Naive thymus-derived CD4-positive, alpha-beta T cell (primary cell): Measurements from ENCODE around the gene STRN4. TPM values are rescaled to one million over a fixed set of nuclear protein-coding genes. Genes with fewer than 3 reads are reported as not detected.
A peak's percentile ranks its signal among the peaks of the same experiment; 100 is the strongest.

Experiments
- ATAC-seq: fragments of 150-1000 bp; cut with Tn5 transposase; 2 replicates; pipeline ENCODE4 v1.10.0; 2021; ENCODE audit warnings: mild to moderate bottlenecking, moderate library complexity
- CTCF ChIA-PET: fragments of 350-600 bp; sonication (Branson Sonifier 250); formaldehyde crosslinking; loops from one replicate; lab custom pipeline; 2021; ENCODE audit warnings: antibody characterized with exemption; lab: Charles Lee
- POLR2A ChIA-PET: fragments of 350-600 bp; sonication (Branson Sonifier 250); formaldehyde crosslinking; loops from one replicate; lab custom pipeline; 2021; ENCODE audit warnings: antibody characterized with exemption, inconsistent platforms; lab: Charles Lee
- DNase-seq, 9 donors: peaks; one replicate each; pipeline versions ENCODE4 v3.0.0 to v3.0.0-alpha.2; 2020 to 2022; ENCODE audit warnings: mixed read lengths in 1 of 9
- H3K27ac ChIP-seq: one replicate; pipeline ENCODE4 v1.7.0; 2013; ENCODE audit warnings: mild to moderate bottlenecking, low read depth, low read length, moderate library complexity
- H3K27me3 ChIP-seq, 2 donors: one replicate each; pipeline ENCODE4 v1.7.0; 2013; ENCODE audit warnings: low read length in 2 of 2, mild to moderate bottlenecking in 2 of 2, moderate library complexity in 2 of 2; ENCODE audit not compliant: control insufficient read depth in 2 of 2, insufficient read depth in 2 of 2
- H3K36me3 ChIP-seq, 3 experiments: 1 replicate in 2 of 3; 2 replicates in 1 of 3; pipeline ENCODE4 v1.7.0; 2013; ENCODE audit warnings: low read length in 3 of 3, mild to moderate bottlenecking in 3 of 3, moderate library complexity in 1 of 3; ENCODE audit not compliant: insufficient read depth in 3 of 3, control insufficient read depth in 2 of 3
- H3K4me1 ChIP-seq, 2 donors: one replicate each; pipeline ENCODE4 v1.7.0; 2013; ENCODE audit warnings: low read length in 2 of 2, mild to moderate bottlenecking in 2 of 2, moderate library complexity in 1 of 2; ENCODE audit not compliant: control insufficient read depth in 2 of 2, insufficient read depth in 2 of 2
- H3K4me3 ChIP-seq: 2 replicates; pipeline ENCODE4 v1.7.0; 2013; ENCODE audit warnings: mild to moderate bottlenecking, low read length
- H3K9me3 ChIP-seq, 3 experiments: 1 replicate in 2 of 3; 2 replicates in 1 of 3; pipeline ENCODE4 v1.7.0; 2013; ENCODE audit warnings: low read length in 3 of 3; ENCODE audit not compliant: control insufficient read depth in 2 of 3
- H3K27ac Mint-ChIP-seq, 9 donors: one replicate each; pipeline ENCODE4 v1.8.0; 2020 to 2022; ENCODE audit warnings: mixed read lengths in 9 of 9, mild to moderate bottlenecking in 8 of 9, moderate library complexity in 5 of 9, inconsistent platforms in 2 of 9
- H3K27me3 Mint-ChIP-seq, 5 donors: one replicate each; pipeline ENCODE4 v1.8.0; 2021 to 2022; ENCODE audit warnings: mixed read lengths in 5 of 5, mild to moderate bottlenecking in 1 of 5
- H3K36me3 Mint-ChIP-seq, 5 donors: one replicate each; pipeline ENCODE4 v1.8.0; 2020 to 2022; ENCODE audit warnings: mixed read lengths in 5 of 5, mild to moderate bottlenecking in 3 of 5, inconsistent platforms in 1 of 5
- H3K4me1 Mint-ChIP-seq, 7 donors: one replicate each; pipeline ENCODE4 v1.8.0; 2020 to 2022; ENCODE audit warnings: mixed read lengths in 7 of 7, mild to moderate bottlenecking in 3 of 7, inconsistent platforms in 1 of 7
- H3K4me3 Mint-ChIP-seq, 10 donors: one replicate each; pipeline ENCODE4 v1.8.0; 2020 to 2022; ENCODE audit warnings: mild to moderate bottlenecking in 10 of 10, mixed read lengths in 10 of 10, moderate library complexity in 6 of 10, inconsistent platforms in 2 of 10
- H3K9me3 Mint-ChIP-seq, 11 donors: one replicate each; pipeline ENCODE4 v1.8.0; 2020 to 2022; ENCODE audit warnings: mixed read lengths in 11 of 11, mild to moderate bottlenecking in 4 of 11, inconsistent platforms in 1 of 11, moderate library complexity in 1 of 11
- intact Hi-C, 2 donors: fragments of 100-400 bp; cut with micrococcal nuclease; formaldehyde crosslinking; loops; one replicate each; pipeline ENCODE4 v1.15.1; 2023
- polyA plus RNA-seq, 2 donors: library from polyadenylated mRNA; unstranded; fragments of 300-500 nt; fragmentation: Illumina TruSeq; gene quantifications; one replicate each; pipeline ENCODE4 v1.2.3, GENCODE V29; 2021
- total RNA-seq, 6 experiments: library from RNA in 5 of 6; stranded (reverse) in 5 of 6; gene quantifications; 1 replicate in 5 of 6; 2 replicates in 1 of 6; pipeline ENCODE4 v1.2.3 and lab custom pipeline; 2021 to 2026

Gene STRN4
- total and polyA plus RNA-seq, 7 experiments from 2014 or later: 16.2 to 120 (median 87.1) TPM

- no peaks in the 10 kb centered on the region for H3K27me3 ChIP-seq
Measured at GRCh38 chr19:46788262-46788967, 42.2 kb upstream of the STRN4 start, which contains the start of gene SLC1A5. Gene SLC1A5 (minus strand): TSS chr19:46788594. CDS start chr19:46787965, 629 bp downstream.

GRCh38 chr19:46787331-46788261 lies 41.3 kb upstream of the STRN4 start:
- Mint-ChIP-seq H3K4me3 (peak overlapping the region; percentile 85 to 91 (median 89)), H3K9me3 (no peaks in the 10 kb centered on the region), H3K27ac (peak overlapping the region; percentile 51 to 92 (median 88)), H3K4me1 (peaks cover 19 to 77% (median 62%) of the 10 kb centered on the region in 7 donors), H3K27me3 (peaks cover 0 to 2% (median 0%) of the 10 kb centered on the region in 5 donors), H3K36me3 (peaks cover 0 to 37% (median 0%) of the 10 kb centered on the region in 5 donors)
- Histone ChIP-seq H3K4me1 (peaks cover 30 to 44% of the 10 kb centered on the region in 2 donors), H3K36me3 (peaks cover 0 to 4% (median 0%) of the 10 kb centered on the region in 3 experiments), H3K27ac (peak overlapping the region; percentile 62), H3K9me3 (no peaks in the 10 kb centered on the region), H3K4me3 (peak overlapping the region; percentile 77), H3K27me3 (no peaks in the 10 kb centered on the region)
- CTCF ChIA-PET: interaction anchor here (1.0 to 2.2 kb wide), 3 partner anchors 9 to 53 kb away, joined by 3 to 7 read pairs (median 4); no protein-coding TSS in a partner anchor
- intact Hi-C loops: loop anchor here (1.0 to 10.0 kb wide), 10 partner anchors 34 to 487 kb away; partner anchors contain the start of genes AP2S1 (in 2 of the 2), ZC3H4 (in 2 of the 2), FKRP (in 1 of the 2) and INAFM1 (in 1 of the 2)
- DNase-seq (peak in 8 of 9 donors; percentile 14 to 57 (median 28)), ATAC-seq (no peak)
- POLR2A ChIA-PET: interaction anchor here (1.0 to 3.4 kb wide), 6 partner anchors 30 to 51 kb away, joined by 3 to 14 read pairs (median 3); no protein-coding TSS in a partner anchor

More at GRCh38 chr19:46788262-46788967, 42.2 kb upstream of the STRN4 start, which contains the start of gene SLC1A5:
- Mint-ChIP-seq H3K36me3 (peaks cover 0 to 32% (median 0%) of the 10 kb centered on the region in 5 donors), H3K27ac (peak within 1 kb of the TSS; percentile 25 to 92 (median 86)), H3K4me3 (peak within 1 kb of the TSS; percentile 85 to 91 (median 89)), H3K27me3 (peaks cover 0 to 3% (median 0%) of the 10 kb centered on the region in 5 donors), H3K4me1 (peaks cover 19 to 72% (median 60%) of the 10 kb centered on the region in 7 donors), H3K9me3 (no peaks in the 10 kb centered on the region)
- intact Hi-C loops: loop anchor here (1.0 to 10.0 kb wide), 7 partner anchors 33 to 486 kb away; partner anchors contain the start of genes ZC3H4 (in 2 of the 2), AP2S1 (in 1 of the 2), FKRP (in 1 of the 2) and INAFM1 (in 1 of the 2)
- CTCF ChIA-PET: interaction anchor here (0.5 to 2.2 kb wide), 5 partner anchors 8 to 336 kb away, joined by 3 to 7 read pairs (median 4); no protein-coding TSS in a partner anchor
- ATAC-seq (peak; percentile 93), DNase-seq (peak; percentile 77 to 98 (median 84))
- POLR2A ChIA-PET: interaction anchor here (1.0 to 3.4 kb wide), 5 partner anchors 30 to 43 kb away, joined by 3 to 14 read pairs (median 3); no protein-coding TSS in a partner anchor
- Histone ChIP-seq H3K4me1 (peaks cover 31 to 44% of the 10 kb centered on the region in 2 donors), H3K4me3 (peak within 1 kb of the TSS; percentile 77), H3K9me3 (no peaks in the 10 kb centered on the region), H3K36me3 (no peaks in the 10 kb centered on the region), H3K27ac (peak within 1 kb of the TSS; percentile 62)

GRCh38 chr19:46787040-46787330 lies 40.7 kb upstream of the STRN4 start:
- H3K4me3 Mint-ChIP-seq: peak overlapping the region; percentile 85 to 91 (median 88)
- peaks cover 19 to 71% (median 56%) of the 10 kb centered on the region in 7 donors for H3K4me1 Mint-ChIP-seq
- Histone ChIP-seq H3K4me3 (peak overlapping the region; percentile 77), H3K27ac (peak overlapping the region; percentile 62), H3K36me3 (peaks cover 0 to 8% (median 0%) of the 10 kb centered on the region in 3 experiments), H3K27me3 (no peaks in the 10 kb centered on the region), H3K9me3 (no peaks in the 10 kb centered on the region), H3K4me1 (peaks cover 24 to 39% of the 10 kb centered on the region in 2 donors)
- intact Hi-C loops: loop anchor here (1.0 to 10.0 kb wide), 7 partner anchors 40 to 488 kb away; partner anchors contain the start of genes AP2S1 (in 1 of the 2), FKRP (in 1 of the 2), INAFM1 (in 1 of the 2) and PRKD2 (in 1 of the 2)
- H3K36me3 Mint-ChIP-seq: peaks cover 0 to 37% (median 0%) of the 10 kb centered on the region in 5 donors
- no peaks in the 10 kb centered on the region for H3K27me3 Mint-ChIP-seq
- peak overlapping the region; percentile 54 to 91 (median 83) for H3K27ac Mint-ChIP-seq
- ATAC-seq (no peak), DNase-seq (no peak)
- ChIA-PET POLR2A (interaction anchor here (1.0 to 3.4 kb wide), 4 partner anchors 29 to 51 kb away, joined by 3 to 14 read pairs (median 4); no protein-coding TSS in a partner anchor), CTCF (interaction anchor here (2.2 kb wide), 1 partner anchor 53 kb away, joined by 7 read pairs; no protein-coding TSS in a partner anchor)
- no peaks in the 10 kb centered on the region for H3K9me3 Mint-ChIP-seq

- H3K4me3 Mint-ChIP-seq: peak overlapping the region; percentile 85 to 91 (median 88)
- Histone ChIP-seq H3K36me3 (peaks cover 0 to 8% (median 5%) of the 10 kb centered on the region in 3 experiments), H3K27ac (peak overlapping the region; percentile 62), H3K9me3 (no peaks in the 10 kb centered on the region), H3K4me3 (peak overlapping the region; percentile 77), H3K27me3 (no peaks in the 10 kb centered on the region), H3K4me1 (peaks cover 18 to 35% of the 10 kb centered on the region in 2 donors)
- H3K4me1 Mint-ChIP-seq: peaks cover 19 to 66% (median 51%) of the 10 kb centered on the region in 7 donors
- peak; percentile 38 to 88 (median 61) for DNase-seq
- H3K27me3 Mint-ChIP-seq: no peaks in the 10 kb centered on the region
- peaks cover 0 to 40% (median 3%) of the 10 kb centered on the region in 5 donors for H3K36me3 Mint-ChIP-seq
- intact Hi-C loops: loop anchor here (1.0 to 10.0 kb wide), 11 partner anchors 29 to 488 kb away; partner anchors contain the start of genes FKRP (in 2 of the 2), STRN4 (in 2 of the 2), AP2S1 (in 1 of the 2) and INAFM1 (in 1 of the 2)
- H3K27ac Mint-ChIP-seq: peak overlapping the region; percentile 54 to 91 (median 83)
- CTCF ChIA-PET: interaction anchor here (1.0 to 2.1 kb wide), 2 partner anchors 53 to 490 kb away, joined by 3 to 6 read pairs; no protein-coding TSS in a partner anchor
- POLR2A ChIA-PET: interaction anchor here (0.9 to 3.4 kb wide), 4 partner anchors 16 to 52 kb away, joined by 3 to 14 read pairs (median 4); no protein-coding TSS in a partner anchor
- peak; percentile 74 for ATAC-seq
- no peaks in the 10 kb centered on the region for H3K9me3 Mint-ChIP-seq
Measured at GRCh38 chr19:46786236-46787039, 40.2 kb upstream of the STRN4 start.

- ATAC-seq (no peak), DNase-seq (no peak)
- Mint-ChIP-seq H3K4me1 (peaks cover 19 to 62% (median 51%) of the 10 kb centered on the region in 7 donors), H3K9me3 (no peaks in the 10 kb centered on the region), H3K36me3 (peaks cover 0 to 41% (median 3%) of the 10 kb centered on the region in 5 donors), H3K27ac (peak overlapping the region; percentile 54 to 91 (median 78)), H3K27me3 (no peaks in the 10 kb centered on the region), H3K4me3 (peak overlapping the region; percentile 45 to 91 (median 87))
- H3K4me3 ChIP-seq: peak overlapping the region; percentile 77
- intact Hi-C loops: loop anchor here (1.0 to 10.0 kb wide), 10 partner anchors 29 to 489 kb away; partner anchors contain the start of genes FKRP (in 2 of the 2), STRN4 (in 2 of the 2), AP2S1 (in 1 of the 2) and INAFM1 (in 1 of the 2)
- H3K36me3 ChIP-seq: peaks cover 0 to 8% (median 5%) of the 10 kb centered on the region in 3 experiments
- ChIA-PET POLR2A (interaction anchor here (0.9 to 1.1 kb wide), 2 partner anchors 16 to 25 kb away, joined by 3 to 4 read pairs; no protein-coding TSS in a partner anchor), CTCF (interaction anchor here (1.0 to 2.1 kb wide), 4 partner anchors 19 to 491 kb away, joined by 3 to 6 read pairs (median 4); no protein-coding TSS in a partner anchor)
- no peaks in the 10 kb centered on the region for H3K27me3 ChIP-seq
- peaks cover 18 to 35% of the 10 kb centered on the region in 2 donors for H3K4me1 ChIP-seq
- H3K9me3 ChIP-seq: no peaks in the 10 kb centered on the region
- H3K27ac ChIP-seq: peak overlapping the region; percentile 62
Measured at GRCh38 chr19:46785980-46786235, 39.7 kb upstream of the STRN4 start.
